WERI-Rb-1 (cell line): ENCODE results near the gene HMG20A.

Experiments
- DNase-seq: peaks from one replicate; pipeline ENCODE4 v3.0.0-alpha.2; 2020
- H3K27ac ChIP-seq: fragments of 250-450 bp; sonication (Bioruptor Pico); 2 replicates; pipeline ENCODE4 v1.5.1; 2020; ENCODE audit warnings: mild to moderate bottlenecking, moderate library complexity
- H3K27me3 ChIP-seq: fragments of 250-450 bp; sonication (Bioruptor Pico); 2 replicates; pipeline ENCODE4 v1.5.1; 2021; ENCODE audit warnings: mild to moderate bottlenecking, low read depth, moderate library complexity; ENCODE audit not compliant: insufficient read depth, severe bottlenecking
- H3K36me3 ChIP-seq: fragments of 250-450 bp; sonication (Bioruptor Pico); 2 replicates; pipeline ENCODE4 v1.5.1; 2020; ENCODE audit warnings: mild to moderate bottlenecking, moderate library complexity
- H3K4me3 ChIP-seq: 2 replicates; pipeline ENCODE4 v1.5.1; 2011; ENCODE audit warnings: low read depth, mild to moderate bottlenecking, control low read depth, low read length
- H3K9me3 ChIP-seq: fragments of 250-450 bp; sonication (Bioruptor Pico); 2 replicates; pipeline ENCODE4 v1.5.1; 2021; ENCODE audit warnings: mild to moderate bottlenecking, moderate library complexity; ENCODE audit not compliant: severe bottlenecking
- TF ChIP-seq, protein P1 (sequence below): IDR thresholded peaks from 2 replicates; pipeline ENCODE4 v1.5.1; 2011; ENCODE audit warnings: low read depth, mild to moderate bottlenecking, control low read depth, inconsistent platforms, low read length

HMG20A gene

DNA sequence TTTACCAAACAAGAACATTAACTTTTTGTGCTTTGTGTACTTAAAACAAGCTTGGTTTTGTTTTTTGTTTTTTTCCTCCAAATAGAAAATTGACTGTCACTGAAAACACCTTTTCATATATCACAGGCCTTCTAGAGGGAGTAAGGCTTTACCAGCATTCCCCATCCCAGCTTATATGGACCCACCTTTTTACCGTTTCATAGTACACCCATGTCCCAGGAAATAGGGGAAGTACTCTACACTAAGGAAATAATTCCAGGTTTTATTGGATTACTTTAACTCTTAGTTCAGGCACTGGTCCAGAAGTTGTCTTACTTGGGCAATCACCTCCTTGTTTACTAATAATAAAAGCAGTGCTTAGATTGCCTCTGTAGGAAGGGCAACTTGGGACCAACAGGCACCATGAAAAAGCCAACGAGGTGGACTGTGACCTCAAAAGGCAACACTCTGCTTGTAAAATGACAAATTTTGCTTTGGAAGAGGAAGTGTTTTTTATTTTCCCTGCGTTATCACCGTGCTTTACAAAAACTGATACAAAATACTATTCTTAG is 26.2 kb downstream of the HMG20A start:
- TF ChIP-seq, protein P1, sequence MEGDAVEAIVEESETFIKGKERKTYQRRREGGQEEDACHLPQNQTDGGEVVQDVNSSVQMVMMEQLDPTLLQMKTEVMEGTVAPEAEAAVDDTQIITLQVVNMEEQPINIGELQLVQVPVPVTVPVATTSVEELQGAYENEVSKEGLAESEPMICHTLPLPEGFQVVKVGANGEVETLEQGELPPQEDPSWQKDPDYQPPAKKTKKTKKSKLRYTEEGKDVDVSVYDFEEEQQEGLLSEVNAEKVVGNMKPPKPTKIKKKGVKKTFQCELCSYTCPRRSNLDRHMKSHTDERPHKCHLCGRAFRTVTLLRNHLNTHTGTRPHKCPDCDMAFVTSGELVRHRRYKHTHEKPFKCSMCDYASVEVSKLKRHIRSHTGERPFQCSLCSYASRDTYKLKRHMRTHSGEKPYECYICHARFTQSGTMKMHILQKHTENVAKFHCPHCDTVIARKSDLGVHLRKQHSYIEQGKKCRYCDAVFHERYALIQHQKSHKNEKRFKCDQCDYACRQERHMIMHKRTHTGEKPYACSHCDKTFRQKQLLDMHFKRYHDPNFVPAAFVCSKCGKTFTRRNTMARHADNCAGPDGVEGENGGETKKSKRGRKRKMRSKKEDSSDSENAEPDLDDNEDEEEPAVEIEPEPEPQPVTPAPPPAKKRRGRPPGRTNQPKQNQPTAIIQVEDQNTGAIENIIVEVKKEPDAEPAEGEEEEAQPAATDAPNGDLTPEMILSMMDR = no peak
- H3K27ac ChIP-seq = no peak overlapping the region
- H3K27me3 ChIP-seq = no peaks in the 10 kb centered on the region
- no peak overlapping the region for H3K4me3 ChIP-seq
- DNase-seq = no peak
- no peaks in the 10 kb centered on the region for H3K9me3 ChIP-seq
- H3K36me3 ChIP-seq = no peaks in the 10 kb centered on the region

DNA sequence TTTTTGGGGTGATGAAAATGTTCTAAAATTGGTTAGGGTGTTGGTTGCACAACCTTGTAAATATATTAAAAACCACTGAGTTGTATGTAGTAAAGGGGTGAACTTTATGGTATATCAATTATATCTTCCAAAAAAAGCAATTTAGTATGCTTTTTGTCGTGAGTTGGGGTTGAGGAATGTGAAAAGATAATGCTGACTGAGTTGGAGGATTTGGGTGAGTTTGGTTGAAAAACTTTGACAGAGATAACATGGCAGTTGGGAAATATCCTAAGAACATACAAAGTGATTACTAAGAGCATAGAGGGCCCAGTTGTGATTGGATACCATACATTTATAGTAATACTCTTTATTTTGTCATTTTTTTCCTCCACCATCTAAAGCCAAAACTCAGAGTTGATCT is 33.6 kb downstream of the HMG20A start:
- DNase-seq = no peak
- no peaks in the 10 kb centered on the region for H3K27me3 ChIP-seq
- H3K27ac ChIP-seq = no peak overlapping the region
- TF ChIP-seq, protein P1 = no peak
- no peak overlapping the region for H3K4me3 ChIP-seq
- peaks cover 13% of the 10 kb centered on the region for H3K36me3 ChIP-seq
- H3K9me3 ChIP-seq = no peaks in the 10 kb centered on the region

DNA sequence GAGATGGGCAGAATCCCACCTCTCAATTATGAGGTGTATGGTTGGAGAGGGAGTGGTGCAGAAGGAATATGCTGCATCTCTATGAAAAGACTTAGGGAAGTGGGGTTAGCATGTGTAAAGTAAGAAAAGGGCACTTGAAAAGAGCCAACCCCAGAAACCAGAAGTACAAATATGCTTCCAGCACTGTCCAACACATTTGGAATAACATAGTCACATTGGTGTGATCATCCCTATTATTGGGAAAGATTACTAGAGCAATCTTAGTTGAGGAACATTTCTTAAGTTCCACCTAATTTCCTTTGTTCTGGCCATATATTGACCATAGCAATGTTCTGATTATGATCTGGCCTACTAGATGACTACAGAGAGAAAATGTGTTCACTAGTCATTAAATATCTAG is 34.3 kb downstream of the HMG20A start:
- Histone ChIP-seq H3K4me3 (no peak overlapping the region), H3K27ac (no peak overlapping the region), H3K9me3 (no peaks in the 10 kb centered on the region), H3K27me3 (no peaks in the 10 kb centered on the region), H3K36me3 (peaks cover 13% of the 10 kb centered on the region)
- TF ChIP-seq, protein P1 = no peak
- no peak for DNase-seq

DNA sequence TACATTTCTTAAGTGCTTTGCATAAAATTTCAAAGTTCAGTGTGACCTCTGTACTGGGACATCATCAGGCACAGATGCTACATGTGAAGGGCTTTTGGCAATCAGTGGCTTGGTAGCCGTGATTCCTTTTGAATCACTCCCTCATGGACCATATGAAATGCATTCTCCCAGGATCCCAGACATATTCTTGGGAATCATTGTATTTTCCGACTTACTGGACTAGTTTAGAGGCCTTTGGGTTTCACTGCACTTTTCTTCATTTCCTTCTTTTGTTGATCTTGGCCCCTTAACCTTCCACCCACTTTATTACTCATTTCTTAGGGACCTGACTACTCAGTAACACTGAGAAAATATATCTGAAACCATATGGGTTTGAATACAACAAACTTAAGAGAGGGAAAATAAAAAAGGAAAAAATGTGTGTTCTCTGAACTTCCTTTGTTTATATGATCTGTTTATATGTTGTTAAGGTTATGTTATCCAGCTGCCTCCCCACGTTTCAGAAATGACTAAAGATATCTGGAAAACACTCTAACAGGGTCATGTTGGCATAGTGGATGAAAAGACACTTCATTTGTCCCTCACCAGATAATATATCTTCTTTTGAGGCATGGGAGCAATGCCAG is 35.1 kb downstream of the HMG20A start:
- Histone ChIP-seq H3K4me3 (no peak overlapping the region), H3K36me3 (peaks cover 20% of the 10 kb centered on the region), H3K9me3 (no peaks in the 10 kb centered on the region), H3K27me3 (no peaks in the 10 kb centered on the region), H3K27ac (no peak overlapping the region)
- no peak for DNase-seq
- TF ChIP-seq, protein P1 = no peak

DNA sequence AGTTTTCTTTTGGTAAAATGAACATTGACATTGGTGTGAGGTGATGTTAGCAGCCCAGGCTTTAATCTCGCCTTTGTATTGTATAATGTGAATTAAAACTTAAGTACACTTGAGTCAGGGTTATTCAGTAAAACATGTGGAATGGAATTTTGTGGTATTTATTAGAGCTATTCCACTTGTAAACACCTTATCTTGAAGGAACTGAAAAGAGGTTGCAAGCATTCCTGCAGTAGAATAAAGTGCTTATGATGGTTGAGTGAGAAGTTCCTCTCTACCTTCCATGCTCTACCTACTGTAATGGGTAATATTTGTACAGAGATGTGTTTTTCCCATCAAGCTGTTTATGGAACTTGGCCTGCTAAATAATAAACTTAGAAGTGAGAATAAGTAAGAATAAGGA is 36.1 kb downstream of the HMG20A start:
- no peaks in the 10 kb centered on the region for H3K27me3 ChIP-seq
- no peak overlapping the region for H3K27ac ChIP-seq
- DNase-seq = no peak
- peaks cover 20% of the 10 kb centered on the region for H3K36me3 ChIP-seq
- TF ChIP-seq, protein P1 = no peak
- no peak overlapping the region for H3K4me3 ChIP-seq
- H3K9me3 ChIP-seq = no peaks in the 10 kb centered on the region
